SK-N-SH (cell line): Measurements from ENCODE around the gene INPP5K.

Source experiments
- FOXM1 ChIP-seq: IDR thresholded peaks from 2 replicates; pipeline ENCODE4 v1.4.0; 2012; ENCODE audit warnings: low read depth, mild to moderate bottlenecking
- TF ChIP-seq, protein P1 (sequence below): fragments of 200-600 bp; sonication (generic); IDR thresholded peaks from 2 replicates; pipeline ENCODE4 v1.6.1; 2017; ENCODE audit warnings: antibody characterized with exemption, mild to moderate bottlenecking, moderate library complexity

DNA sequence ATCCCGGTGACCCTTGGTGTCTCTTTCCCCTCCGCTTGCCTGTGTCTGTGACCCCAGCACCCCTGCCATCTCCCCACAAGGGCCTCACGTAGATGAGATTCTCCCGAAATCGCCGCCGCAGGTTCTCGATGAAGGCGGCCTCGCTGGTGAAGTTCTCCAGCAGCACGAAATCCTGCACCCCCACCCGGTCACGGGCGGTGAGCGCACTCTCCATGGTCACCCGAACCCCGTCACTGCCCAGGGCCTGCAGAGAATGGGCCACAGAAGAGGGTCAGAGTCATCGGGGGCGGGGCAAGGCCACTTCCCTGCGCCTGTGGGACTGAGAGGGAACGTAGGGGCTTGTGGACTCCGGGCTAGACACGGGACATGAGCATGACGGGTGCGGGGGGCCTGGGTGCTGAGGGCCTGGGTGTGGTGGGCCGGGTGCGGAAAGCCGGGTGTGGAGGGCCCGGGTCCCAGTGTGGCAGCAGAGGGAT lies 32.3 kb downstream of the INPP5K start:
- TF ChIP-seq, protein P1, sequence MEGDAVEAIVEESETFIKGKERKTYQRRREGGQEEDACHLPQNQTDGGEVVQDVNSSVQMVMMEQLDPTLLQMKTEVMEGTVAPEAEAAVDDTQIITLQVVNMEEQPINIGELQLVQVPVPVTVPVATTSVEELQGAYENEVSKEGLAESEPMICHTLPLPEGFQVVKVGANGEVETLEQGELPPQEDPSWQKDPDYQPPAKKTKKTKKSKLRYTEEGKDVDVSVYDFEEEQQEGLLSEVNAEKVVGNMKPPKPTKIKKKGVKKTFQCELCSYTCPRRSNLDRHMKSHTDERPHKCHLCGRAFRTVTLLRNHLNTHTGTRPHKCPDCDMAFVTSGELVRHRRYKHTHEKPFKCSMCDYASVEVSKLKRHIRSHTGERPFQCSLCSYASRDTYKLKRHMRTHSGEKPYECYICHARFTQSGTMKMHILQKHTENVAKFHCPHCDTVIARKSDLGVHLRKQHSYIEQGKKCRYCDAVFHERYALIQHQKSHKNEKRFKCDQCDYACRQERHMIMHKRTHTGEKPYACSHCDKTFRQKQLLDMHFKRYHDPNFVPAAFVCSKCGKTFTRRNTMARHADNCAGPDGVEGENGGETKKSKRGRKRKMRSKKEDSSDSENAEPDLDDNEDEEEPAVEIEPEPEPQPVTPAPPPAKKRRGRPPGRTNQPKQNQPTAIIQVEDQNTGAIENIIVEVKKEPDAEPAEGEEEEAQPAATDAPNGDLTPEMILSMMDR = no peak
- no peak for TF ChIP-seq FOXM1
